HG03439 (cell line): Measurements from ENCODE around the gene KCNN3.

Experiments used
- ATAC-seq: cut with Tn5 transposase; IDR thresholded peaks from one replicate; pipeline ENCODE4 v1.9.1; 2021; ENCODE audit warnings: mild to moderate bottlenecking, moderate library complexity; ENCODE audit not compliant: unreplicated experiment

The KCNN3 gene

DNA sequence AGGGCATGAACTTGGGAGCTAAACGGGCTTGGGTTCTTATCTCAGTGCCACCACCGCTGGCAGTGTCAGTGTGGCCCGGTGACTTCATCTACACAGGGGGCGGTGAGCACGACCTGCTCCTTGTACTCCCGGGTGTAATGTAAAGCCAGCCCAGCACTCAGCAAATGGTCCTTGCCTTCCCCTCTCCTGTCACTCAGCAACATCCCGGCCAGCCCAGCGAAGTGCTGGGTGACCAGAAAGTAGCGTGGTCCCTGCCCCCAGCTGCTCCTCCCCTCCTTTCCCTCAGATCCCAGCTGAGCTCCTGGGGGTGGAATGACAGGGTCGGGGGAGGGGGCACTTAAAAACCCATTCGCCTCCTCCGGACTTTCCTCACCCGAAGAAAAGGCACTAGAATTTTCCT is 7.2 kb downstream of the KCNN3 start:
- no peak for ATAC-seq

DNA sequence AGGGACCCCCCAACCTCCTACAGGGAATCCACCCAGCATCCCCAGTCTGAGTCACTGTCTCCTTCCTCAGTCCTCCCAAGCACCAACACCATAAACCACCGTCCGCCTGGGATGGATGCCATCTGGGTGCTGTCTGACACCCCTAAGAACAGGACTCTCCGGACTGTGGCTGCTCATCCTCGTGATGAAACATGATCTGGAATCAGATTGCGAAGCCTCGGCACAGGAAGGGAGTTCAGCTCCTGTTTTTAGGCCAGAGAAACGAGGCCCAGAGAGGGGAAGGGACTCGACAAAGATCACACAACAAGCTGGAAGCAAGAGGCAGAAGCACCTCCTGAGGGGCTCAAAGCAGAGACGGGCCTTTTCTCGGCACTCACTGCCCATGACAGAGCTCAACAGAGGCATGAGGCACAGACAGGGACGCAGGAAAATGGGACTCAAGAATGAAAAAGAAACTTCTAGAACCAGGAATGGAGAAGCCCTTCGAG is 8.4 kb downstream of the KCNN3 start:
- ATAC-seq, result no peak

DNA sequence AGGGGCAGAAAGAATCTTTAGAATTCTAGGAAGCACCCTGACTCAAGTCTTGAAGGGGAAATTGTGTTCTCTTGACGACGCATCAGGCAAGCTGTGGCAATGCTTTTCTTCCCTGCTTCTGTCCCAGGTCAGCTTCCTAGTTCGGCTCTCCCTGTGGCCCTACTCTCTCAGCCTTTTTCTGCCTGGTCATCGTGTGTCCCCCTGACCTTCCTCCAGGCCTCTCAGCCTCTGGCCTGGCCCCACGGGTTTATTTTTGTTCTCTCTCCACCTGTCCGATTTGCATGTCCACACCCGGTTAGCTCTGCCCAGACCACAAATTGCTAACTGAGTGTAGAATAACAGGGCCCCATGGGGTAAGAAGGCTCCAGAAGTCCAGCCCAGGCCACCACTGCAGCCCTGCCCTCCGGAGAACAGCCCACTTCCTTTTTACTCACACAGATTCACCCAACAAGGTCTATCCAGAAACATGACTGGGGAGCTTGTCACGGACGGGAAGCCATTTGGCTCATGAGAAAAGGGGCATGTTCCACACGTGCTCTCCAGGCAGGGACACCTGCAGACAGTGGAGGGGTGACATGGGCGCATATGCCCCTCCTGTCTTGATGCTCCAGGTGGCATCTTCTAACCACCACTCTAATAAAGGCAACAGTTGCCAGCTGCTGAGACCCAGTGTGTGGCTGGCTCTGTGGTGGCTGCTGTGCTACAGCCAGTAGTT is 9.8 kb downstream of the KCNN3 start:
- ATAC-seq, result peak; percentile 61

DNA sequence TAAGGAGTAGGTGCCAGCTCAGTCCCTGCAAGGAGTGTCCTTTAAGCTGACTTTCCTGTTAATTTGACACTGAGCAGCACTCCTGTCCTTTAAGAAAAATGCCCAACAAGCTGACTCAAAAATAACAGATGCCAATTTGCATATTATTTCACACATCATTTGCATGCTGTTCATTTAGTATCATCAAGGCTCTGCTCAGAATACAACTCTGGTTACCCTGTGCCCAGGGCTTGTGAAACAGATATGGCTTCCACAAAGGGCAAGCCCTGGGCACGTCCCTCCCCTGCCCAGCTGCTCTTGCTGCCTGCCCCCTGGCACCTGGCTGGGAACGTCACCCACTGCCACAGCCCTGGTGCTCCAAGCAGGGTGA is 10.3 kb downstream of the KCNN3 start:
- peak; percentile 43 for ATAC-seq

DNA sequence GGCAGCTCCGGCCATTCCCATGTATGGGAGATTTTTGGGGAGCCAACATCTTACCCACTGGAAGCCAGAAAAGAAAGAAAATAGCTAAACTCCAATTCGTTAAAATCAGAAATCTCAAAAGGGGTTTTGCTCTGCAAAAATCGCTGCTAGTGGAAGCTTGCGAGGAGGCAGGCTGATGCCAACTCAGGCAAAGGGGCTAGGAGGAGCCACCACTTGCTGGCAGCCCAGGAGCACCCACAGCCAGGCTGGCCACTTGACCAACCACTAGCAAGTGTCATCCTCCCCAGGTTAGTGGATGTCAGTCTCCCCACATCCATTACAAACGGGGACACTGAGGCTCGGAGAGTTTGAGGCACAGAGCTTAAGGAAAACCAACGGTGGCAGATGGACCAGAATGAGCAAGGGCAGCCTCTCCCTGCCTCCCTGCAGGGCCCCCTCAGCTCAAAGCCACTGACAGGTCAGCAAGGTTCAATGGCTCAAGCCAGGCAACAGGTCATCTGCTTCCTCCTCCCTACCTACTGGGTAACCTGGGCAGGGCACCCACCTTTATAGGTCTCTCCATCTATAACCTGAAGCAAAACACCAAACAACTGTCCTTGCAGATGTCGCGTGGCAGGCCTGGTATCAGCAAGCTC is 10.8 kb downstream of the KCNN3 start:
- ATAC-seq, result no peak

DNA sequence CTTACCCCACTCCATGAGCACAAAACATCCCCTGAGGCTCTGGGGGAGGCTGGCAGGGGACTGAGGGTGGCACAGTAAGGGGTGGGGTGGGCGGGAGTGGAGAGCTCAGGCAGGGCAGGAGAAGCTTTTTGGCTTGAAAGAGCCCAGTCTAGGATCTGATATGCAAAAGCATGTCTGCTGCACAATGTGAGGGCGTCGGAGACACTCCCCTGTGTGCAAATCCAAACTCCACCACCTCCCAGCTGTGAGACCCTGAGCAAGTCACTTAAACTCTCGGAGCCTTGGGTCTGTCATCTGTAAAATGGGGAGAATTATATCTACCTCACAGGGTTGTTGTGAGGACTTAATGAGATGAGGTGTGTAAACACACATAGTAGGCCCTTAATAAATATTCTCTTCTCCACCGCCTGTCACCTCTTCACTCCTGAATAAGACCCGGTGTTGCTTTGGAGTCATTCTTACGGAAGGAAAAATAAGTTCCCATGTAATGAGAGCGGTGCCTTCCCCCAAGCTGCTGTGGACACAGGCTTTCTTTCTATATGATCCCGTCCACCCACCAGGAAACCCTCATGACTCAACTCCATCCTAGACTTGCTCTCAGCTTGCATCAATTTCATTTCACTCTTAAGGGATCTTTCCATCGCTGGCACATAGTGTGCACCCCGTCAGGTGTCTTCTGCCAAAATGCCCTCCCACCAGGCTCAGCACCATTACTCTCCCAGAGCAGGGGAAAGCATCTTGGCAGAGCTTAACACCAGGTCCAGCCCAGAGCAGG is 12.5 kb downstream of the KCNN3 start:
- no peak for ATAC-seq

DNA sequence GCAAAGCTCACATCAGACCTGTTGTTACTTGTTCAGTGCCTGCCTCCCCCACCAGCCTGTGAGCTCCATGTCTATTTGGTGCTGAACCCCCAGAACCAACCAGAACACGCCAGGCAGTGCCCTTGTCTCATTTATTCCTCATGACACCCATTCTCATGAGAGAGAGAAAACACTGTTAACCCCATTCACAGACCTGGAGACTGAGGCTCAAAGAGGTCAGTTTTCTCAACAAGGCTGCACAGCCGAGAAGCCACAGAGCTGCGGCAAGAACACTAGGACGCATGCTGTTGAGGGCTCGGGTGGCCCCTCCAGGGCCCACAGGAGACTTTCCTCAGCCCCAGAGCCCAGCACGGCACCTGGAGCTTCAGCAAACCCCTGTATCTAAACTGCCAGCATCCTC is 13.1 kb downstream of the KCNN3 start:
- no peak for ATAC-seq

DNA sequence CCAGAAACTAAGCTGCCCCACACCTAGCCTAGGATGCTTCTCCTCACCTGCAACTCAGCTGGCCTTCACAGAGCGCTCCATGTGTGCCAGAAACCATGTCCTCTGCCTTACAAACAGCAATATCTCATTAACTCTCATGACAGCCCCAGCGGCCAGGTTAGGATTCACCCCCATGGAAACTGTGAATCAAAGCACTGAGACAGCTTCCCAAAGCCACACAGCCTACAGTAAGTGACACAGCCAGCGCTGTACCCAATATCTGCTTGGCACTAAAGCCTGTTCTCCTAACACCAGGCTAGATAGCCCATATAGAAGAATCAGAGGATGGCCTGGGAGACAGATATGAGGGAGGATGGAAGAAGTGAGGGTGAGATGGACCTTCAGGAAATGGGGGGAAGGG is 13.5 kb downstream of the KCNN3 start:
- no peak for ATAC-seq

DNA sequence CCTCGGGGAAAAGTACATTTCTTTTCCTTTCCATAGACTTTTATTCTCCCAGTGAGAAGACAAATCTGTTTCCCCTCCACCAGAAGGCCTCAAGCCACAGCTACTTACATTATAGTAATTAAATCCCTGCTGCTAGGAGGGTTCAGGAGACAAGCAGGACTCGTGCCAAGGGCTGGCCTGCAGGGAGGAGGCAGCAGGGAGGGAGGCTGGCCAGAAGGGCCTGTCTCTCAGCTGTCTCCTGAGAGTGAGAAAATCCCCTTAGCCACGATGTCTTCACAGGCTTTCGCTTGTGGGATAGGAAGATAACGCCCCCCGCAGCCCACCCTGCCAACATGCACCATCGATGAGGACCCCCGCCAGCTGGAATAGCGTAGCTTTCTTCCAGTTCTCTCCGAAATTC is 14.0 kb downstream of the KCNN3 start:
- ATAC-seq, result no peak

DNA sequence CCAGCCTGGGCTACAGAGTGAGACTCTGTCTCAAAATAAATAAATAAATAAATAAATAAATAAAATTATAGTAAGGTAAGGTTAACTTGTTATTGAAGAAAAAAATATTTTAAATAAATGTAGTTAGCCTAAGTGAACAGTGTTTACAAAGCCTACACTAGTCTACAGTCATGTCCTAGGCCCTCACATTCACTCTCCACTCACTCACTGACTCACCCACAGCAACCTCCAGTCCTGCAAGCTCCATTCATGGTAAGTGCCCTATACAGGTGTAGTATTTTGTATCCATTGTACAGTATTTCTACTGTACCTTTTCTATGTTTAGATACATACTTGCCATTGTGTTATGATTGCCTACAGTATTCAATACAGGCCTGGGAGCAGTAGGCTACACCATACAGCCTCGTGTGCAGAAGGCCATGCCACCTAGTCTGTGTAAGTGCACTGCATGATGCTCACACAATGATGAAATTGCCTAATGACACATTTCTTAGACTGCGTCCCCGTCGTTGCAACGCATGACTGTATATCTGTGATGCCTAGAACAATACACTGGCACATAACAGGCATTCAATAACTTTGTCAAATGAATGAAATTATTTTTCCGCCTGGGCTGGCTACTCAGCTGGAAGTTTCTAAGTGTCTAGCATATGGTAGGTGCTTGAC is 14.8 kb downstream of the KCNN3 start:
- no peak for ATAC-seq

DNA sequence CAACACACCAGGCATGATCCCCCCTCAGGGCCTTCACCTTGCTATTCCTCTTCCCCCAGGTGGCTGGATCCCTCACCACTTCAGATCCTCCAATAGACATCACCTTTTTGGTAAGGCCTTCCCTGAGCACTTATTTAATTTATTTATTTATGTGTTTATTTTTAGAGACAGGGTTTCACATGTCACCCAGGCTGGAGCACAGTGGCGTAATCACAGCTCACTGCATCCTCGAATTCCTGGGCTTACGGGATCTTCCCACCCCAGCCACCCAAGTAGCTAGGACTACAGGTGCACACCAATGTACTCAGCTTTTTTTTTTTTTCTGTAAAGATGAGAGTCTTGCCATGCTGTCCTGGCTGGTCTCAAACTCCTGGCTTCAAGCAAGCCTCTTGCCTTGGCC is 17.2 kb downstream of the KCNN3 start:
- ATAC-seq, result no peak

DNA sequence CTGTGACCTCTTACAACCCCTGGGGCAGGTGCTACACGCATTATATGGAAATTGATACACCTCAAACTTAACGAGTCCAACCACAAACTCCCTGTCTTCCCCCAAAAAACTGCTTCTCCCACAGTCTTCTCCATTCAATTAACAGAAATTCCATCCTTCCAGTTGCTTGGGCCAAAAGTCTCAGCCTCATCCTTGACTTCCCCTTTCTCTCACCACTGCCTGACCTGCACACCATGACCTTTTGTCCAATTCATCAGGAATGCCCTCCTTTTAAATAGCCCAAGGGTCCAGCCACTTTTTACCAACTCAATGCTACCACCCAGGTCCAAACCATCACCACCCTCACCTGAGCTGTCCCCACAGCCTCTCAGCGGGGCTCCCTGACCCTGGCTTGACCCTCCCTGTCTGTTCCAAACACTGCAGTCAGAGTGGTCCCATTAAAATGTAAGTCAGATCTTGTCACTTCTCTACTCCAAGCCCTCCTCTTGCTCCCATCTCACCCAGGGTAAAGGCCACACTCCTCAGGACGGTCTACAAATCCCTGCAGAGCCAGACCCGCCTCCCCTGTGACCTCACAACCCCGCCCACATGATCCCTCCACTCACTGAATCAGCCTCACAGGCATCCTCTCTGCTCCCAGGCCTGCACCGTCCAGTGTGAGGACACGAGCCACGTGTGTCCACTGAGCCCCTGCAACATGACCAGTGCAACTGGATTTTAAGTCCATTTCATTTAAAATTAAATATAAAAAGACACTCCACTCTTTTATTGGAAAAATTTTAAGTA is 18.5 kb downstream of the KCNN3 start:
- ATAC-seq, result no peak

DNA sequence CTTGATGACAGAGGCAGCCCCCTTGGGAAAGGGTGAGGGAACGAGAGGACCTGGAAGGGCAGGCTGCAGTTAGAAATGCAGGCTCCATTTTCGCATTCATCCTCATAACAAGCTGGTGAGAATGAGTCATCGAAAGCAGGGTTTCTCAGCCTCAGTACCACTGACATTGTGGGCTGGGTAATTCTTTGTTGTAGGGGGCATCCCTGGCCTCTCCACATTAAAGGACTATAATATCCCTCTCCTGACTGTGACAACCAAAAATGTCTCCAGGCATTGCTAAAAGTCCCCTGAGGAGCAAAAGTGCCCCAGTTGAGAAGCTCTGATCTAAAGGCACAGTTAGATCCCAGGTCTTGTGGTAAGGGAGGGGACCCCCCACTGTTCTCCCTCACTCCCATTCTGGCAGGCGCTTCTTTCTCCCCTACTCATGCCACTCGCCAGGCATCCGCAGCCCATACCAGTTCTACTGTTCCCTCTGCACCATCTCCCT is 20.4 kb downstream of the KCNN3 start:
- ATAC-seq, result no peak

DNA sequence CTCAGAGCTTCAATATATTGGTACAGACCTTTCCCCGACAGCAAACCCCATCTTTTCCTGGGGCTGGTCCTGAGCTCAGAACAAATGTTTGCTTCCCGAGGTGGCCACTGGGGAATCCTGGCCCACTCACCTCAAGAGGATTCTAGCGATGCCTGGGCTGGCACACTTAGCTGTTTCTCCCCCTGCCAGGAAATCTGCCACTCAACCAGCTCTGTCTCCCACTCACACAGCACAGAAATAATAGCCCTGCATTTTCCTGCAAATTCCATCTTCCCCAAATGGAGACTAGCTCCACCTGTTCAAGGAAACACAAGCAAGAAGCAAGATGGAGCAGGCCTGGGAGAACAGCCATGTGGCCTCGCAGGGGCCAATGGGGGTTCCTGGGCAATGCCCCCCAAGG is 21.1 kb downstream of the KCNN3 start:
- no peak for ATAC-seq

DNA sequence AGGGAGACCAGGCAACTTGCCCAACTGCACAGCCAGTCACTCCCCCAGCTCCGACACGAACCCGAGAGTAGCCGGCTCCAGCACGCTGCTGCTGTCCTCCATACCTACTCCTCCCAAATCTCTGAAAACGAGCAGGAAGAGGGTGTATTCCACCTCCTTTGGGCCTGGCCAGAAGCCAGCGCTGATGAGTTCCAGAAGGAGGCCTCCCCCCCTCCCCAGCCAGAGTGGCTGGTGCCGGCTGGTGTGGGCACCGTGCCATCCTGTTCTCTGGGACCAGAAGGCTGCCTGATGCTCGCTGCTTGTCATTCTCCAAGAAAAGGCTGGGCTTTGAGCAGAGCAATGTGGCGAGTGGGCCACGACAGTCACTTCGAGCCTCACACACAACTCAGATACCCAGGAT is 22.2 kb downstream of the KCNN3 start:
- no peak for ATAC-seq

DNA sequence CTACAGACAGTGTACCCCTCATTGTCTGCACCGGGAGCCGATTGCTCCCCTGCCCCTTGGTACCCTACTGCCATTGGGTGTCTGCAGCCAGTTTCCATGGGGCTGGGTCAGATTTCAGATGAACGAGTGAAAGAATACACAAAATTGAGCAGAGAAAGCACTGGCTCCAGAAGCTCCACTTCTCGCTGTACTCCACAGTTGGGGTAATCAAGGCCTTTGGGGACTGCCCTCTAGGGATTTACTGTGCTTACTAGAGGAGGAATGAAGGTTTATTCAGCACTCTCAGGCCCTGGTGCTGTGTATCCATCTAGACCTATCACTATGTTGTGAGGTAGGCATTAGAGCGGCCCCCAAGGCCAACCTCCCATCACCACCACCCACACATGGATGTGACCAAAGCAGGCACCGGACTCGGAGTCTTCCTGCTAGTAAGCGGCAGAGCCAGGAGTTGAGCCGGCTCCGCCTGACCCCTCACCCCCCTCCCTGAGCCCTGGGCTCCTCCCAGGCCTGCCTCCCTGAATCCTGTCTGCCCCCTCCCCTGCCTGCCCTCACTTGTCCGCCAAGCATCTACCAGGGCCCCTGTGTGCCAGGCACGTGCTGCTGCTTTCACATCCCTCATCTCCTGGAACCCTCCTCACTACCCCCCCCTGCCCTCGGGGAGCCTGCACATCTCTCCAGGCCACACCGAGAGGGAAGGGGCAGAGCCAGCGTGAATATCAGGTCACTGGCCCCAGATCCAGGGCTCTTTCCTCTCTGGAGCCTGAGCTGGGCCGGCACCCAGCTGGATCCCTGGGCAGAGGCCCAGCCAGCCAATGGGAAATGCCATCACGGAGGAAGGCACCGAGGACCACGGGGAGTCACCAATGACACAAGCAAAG is 23.3 kb downstream of the KCNN3 start:
- no peak for ATAC-seq

DNA sequence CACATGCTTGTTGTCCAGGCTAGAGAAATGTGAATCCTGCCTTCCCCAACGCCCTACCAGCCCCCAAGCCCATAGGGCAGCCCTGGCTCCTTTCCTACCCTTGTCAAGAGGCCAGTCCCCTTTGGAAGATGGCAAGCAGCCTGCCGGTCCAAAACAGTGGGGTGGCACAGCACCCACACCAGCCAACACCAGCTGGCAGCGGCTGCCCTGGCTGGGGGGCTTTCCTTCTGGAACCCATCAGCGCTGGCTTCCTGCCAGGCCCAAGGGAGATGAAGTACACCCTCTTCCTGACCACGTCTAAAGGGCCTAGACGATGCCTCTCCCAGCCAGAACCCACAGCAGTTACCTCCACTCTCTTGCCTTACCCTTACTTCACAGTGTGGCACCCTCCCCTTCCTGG is 24.2 kb downstream of the KCNN3 start:
- no peak for ATAC-seq

DNA sequence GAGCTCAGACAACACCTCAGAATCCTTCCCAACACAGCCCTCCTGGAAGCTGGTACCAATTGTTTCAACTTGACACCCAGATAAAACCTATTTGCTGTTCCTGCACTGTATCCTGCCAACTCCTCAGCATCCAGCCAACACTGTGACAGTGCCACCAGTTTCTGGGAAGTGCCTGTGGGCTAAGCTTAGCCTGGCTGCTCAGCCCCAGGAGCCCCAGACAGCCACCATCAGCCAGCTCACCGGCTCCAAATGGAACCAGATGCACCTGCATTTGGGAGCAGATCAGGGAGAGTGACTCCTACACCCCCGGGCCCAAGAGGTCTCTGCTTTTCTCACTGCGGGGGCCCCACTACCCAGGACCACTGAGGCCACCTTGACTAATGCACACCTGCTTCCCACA is 24.9 kb downstream of the KCNN3 start:
- ATAC-seq, result no peak

DNA sequence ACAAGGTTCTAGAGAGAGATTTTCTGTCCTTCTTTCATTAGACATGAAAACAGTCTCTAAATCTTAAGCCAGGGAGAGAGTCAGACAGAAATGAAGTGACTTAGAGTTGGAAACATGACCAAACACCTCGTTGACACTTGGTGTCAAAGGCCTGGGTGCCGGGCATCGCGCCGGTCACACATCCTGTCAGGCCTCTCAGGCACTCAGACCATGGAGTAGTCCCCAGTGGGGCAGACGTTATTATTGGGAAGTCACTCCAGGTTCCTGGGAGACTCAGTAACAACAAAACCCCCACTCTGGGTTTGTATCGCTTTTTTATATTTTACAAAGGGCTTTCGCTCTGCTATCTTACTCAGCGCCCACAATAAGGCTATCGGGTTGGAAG is 25.8 kb downstream of the KCNN3 start:
- no peak for ATAC-seq
